GM12865 (cell line): ENCODE data around the gene PPP2R5E.

Experiments used
- DNase-seq: peaks from one replicate; pipeline ENCODE4 v3.0.0; 2010; ENCODE audit warnings: low read depth
- H3K4me3 ChIP-seq: 2 replicates; pipeline ENCODE4 v1.5.1; 2011; ENCODE audit warnings: mild to moderate bottlenecking, low read depth, low read length, control low read depth
- TF ChIP-seq, protein P1 (sequence below): IDR thresholded peaks from 2 replicates; pipeline ENCODE4 v1.5.1; 2011; ENCODE audit warnings: low read length, control low read depth, low read depth, inconsistent platforms; ENCODE audit not compliant: insufficient read depth; ENCODE audit errors: missing control alignments

PPP2R5E gene

DNA sequence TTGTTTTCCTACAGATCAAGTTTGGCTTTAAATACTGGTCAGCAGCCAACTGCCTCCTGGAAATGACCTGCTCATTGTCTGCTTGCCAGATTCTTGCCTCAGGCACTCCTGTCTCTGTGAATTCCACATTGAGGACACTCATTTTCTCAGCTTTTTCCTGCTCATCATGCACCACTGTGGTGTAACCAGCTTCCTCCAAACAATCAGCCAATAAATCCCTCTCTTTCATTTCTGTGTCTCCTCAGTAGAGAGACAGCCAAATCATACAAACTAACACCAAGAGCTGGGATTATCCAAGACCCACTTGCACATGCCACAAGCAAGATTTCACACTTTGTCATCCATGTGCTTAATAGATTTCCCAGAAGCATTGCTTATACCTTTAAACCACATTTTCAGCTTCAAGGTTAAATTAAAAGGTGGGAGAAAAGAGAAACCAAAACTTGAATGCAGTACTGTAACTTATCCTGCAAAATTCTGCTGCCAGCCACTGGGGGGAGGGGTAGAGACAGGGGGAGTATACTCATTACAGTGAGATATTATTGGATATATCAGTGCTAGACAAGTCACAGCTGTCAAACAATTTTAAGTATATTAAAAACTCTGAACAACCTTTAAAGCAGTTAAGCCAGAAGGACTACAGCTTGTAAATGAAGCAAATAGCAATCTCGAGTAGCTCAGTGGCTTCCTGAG is 105.0 kb downstream of the PPP2R5E start:
- no peak overlapping the region for H3K4me3 ChIP-seq
- TF ChIP-seq, protein P1, sequence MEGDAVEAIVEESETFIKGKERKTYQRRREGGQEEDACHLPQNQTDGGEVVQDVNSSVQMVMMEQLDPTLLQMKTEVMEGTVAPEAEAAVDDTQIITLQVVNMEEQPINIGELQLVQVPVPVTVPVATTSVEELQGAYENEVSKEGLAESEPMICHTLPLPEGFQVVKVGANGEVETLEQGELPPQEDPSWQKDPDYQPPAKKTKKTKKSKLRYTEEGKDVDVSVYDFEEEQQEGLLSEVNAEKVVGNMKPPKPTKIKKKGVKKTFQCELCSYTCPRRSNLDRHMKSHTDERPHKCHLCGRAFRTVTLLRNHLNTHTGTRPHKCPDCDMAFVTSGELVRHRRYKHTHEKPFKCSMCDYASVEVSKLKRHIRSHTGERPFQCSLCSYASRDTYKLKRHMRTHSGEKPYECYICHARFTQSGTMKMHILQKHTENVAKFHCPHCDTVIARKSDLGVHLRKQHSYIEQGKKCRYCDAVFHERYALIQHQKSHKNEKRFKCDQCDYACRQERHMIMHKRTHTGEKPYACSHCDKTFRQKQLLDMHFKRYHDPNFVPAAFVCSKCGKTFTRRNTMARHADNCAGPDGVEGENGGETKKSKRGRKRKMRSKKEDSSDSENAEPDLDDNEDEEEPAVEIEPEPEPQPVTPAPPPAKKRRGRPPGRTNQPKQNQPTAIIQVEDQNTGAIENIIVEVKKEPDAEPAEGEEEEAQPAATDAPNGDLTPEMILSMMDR, result no peak
- peak; percentile 40 for DNase-seq

DNA sequence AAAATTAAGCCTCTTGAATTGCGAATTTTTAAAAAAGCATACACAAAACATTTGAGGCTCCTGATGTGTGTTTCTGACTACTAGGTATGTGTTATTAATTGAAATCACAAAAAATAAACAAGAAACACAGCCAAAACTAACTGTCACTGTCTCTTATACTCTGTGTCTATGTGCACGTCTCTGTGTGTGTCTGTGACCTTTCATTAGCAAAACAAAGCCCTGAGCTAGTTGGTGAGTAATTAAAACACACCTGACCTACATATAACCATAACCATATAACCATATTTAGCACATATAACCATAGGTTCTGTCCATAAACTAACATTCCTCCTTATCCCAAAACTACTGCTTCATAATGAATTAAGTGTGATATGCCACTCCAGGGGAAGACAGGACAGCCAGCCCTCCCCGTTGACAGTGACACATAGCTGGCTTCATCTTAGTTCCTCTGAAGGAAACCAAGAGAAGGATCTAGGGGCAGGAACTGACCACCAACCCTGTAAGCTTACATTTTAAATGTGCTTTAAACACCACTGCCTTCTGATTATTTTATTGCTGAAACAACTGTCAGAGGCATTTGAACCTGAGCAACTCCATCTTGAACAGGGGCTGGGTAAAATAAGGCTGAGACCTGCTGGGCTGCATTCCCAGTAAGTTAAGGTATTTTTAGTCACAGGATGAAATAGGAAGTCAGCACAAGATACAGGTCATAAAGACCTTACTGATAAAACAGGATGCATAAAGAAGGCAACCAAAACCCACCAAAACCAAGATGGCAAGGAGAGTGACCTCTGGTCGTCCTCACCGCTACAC is 106.7 kb downstream of the PPP2R5E start:
- H3K4me3 ChIP-seq, result no peak overlapping the region
- no peak for DNase-seq
- TF ChIP-seq, protein P1, result no peak

DNA sequence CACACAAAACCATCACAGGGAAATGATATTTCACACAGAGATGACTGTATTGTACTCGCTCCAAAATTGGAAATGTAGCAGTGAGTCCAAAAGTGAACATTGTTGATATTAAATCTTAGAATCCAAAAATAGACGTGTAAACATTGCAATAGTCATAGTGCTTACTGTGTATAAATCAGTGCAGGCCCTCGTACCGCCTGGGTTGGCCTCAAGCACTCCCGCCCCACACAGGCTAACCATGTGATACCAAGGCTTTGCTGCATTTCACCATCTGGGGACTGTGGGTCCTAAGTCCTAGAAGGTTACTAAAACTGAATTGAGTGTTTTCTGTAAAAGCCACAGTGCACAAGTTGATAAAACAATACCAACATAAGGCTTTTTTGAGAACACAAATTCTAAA is 107.3 kb downstream of the PPP2R5E start:
- TF ChIP-seq, protein P1, result no peak
- H3K4me3 ChIP-seq, result no peak overlapping the region
- peak; percentile 33 for DNase-seq

DNA sequence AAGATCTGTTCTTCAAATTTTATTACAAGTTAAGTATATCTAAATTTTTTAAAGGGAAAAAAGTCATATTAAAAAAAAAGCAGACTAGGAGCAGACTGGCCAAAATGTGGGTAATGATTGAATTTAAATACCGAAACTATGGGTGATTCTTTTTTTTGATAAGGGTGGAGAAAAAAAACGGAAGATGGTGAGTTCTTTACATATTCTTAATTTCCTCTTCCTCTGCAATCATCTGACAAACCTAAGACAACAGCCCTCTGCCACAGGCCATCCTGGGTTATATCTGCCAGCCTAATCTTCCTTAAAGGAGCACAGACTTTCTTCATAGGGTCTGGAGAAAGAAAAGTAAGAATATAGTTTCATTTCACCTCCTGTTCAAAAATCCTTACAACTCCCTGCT is 108.0 kb downstream of the PPP2R5E start:
- no peak for DNase-seq
- TF ChIP-seq, protein P1, result no peak
- no peak overlapping the region for H3K4me3 ChIP-seq

DNA sequence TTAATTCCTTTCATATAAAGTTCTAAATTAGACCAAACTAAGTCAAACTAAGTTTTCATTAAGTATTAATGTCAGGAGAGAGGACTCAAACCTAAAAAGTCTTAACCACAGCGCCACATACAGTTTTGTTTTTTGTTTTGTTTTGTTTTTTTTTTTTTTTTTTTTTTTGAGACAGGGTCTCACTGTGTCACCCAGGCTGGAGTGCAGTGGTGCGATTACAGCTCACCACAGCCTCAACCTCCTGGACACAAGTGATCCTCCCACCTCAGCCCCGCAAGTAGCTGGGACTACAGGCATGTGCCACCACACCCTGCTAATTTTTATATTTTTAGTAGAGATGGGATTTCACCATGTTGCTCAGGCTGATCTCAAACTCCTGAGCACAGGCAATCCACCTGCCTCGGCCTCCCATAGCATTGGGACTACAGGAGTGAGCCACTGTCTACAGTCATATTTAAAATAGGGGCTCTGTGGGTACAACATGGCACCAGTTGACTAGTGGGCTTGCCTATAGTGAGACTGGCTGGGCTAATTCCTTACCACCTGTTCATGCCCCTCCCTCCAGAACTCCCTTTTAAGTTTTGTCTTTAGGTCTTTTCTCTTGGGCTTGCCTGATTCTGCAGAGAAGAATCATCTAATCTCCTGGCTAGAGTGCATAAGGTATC is 110.2 kb downstream of the PPP2R5E start:
- peak; percentile 10 for DNase-seq
- TF ChIP-seq, protein P1, result no peak

DNA sequence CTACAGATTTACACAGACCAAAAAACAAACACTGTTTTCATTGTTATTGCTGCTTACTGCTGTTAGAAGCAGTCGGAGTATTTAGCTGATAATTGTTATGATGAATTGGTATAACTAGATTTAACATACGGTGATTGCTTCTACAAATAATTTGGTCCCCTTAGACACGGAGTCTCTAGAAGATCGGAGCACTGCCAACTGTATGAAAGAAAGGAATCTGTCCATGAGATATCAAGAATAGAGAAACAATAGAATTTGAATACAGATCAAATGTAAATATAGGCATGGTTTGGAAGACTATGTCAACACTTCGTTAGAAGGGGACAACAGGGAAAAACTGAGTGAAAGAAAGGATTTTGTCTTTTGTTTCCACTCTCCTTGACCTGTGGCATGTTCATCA is 110.9 kb downstream of the PPP2R5E start:
- TF ChIP-seq, protein P1, result no peak
- DNase-seq, result no peak
- no peak overlapping the region for H3K4me3 ChIP-seq

More for the DNA sequence above, 110.2 kb downstream of the PPP2R5E start:
- no peak overlapping the region for H3K4me3 ChIP-seq
